ENCODE measurements around the gene ZNF789.
A peak's percentile ranks its signal among the peaks of the same experiment; 100 is the strongest.

ZNF789 gene

GRCh38 chr7:99478464-99479440 is 6.1 kb downstream of the ZNF789 start:
- no peaks in the 10 kb centered on the region for H3K4me1 ChIP-seq (ENCODE audit: control insufficient read depth, insufficient read depth, low read length)
- no peak for TF ChIP-seq ZNF549 (tag by site-specific recombination; IDR thresholded peaks at IDR 0.05)
- no peak for TF ChIP-seq ZBTB49 (tag by site-specific recombination; IDR thresholded peaks at IDR 0.05; ENCODE audit: low read depth)
- TF ChIP-seq YY2 (tag by site-specific recombination; IDR thresholded peaks at IDR 0.05) = no peak
- no peak for TF ChIP-seq HOXC10 (CRISPR knock-in tag; IDR thresholded peaks at IDR 0.05)
- TF ChIP-seq ZNF521 (tag by site-specific recombination; IDR thresholded peaks at IDR 0.05) = no peak
- TF ChIP-seq ZNF10 (tag by site-specific recombination; IDR thresholded peaks at IDR 0.05) = no peak
- TF ChIP-seq ZSCAN30 (tag by site-specific recombination; IDR thresholded peaks at IDR 0.05) = no peak
- TF ChIP-seq ZNF792 (tag by site-specific recombination; IDR thresholded peaks at IDR 0.05) = no peak
- TF ChIP-seq ZBTB7A (tag by site-specific recombination; IDR thresholded peaks at IDR 0.05; ENCODE audit: low read depth) = no peak
- TF ChIP-seq EGR2 (tag by site-specific recombination; IDR thresholded peaks at IDR 0.05; ENCODE audit: low read depth) = peak; percentile 35
- TF ChIP-seq ZFHX2 (tag by site-specific recombination; conservative IDR thresholded peaks at IDR 0.05) = peak; percentile 27; the same call in 1 of the 2 replicates
- TF ChIP-seq ZSCAN16 (tag by site-specific recombination; IDR thresholded peaks at IDR 0.05) = no peak
- POLR2A ChIA-PET = no interaction called here
- H3K27ac ChIP-seq (ENCODE audit: extremely low read depth, low read depth, low read length) = no peak overlapping the region
- CTCF ChIA-PET = interaction anchor here (0.6 to 0.9 kb wide), 3 partner anchors 12 to 545 kb away, joined by 3 to 5 read pairs (median 3); no protein-coding TSS in a partner anchor
- H3K9me3 ChIP-seq (ENCODE audit: control insufficient read depth, insufficient read depth, low read depth, low read length) = no peaks in the 10 kb centered on the region
- H3K4me3 ChIP-seq (ENCODE audit: low read depth, low read length) = no peak overlapping the region
- H3K36me3 ChIP-seq (ENCODE audit: control insufficient read depth in 2 of 2, insufficient read depth in 1 of 2, low read length in 2 of 2) = peaks cover 13 to 55% of the 10 kb centered on the region in 2 experiments

GRCh38 chr7:99485094-99485493 is 12.4 kb downstream of the ZNF789 start:
- Histone ChIP-seq H3K4me3 (ENCODE audit: low read depth, low read length) (no peak overlapping the region), H3K4me1 (ENCODE audit: control insufficient read depth, insufficient read depth, low read length) (no peaks in the 10 kb centered on the region), H3K9me3 (ENCODE audit: control insufficient read depth, insufficient read depth, low read depth, low read length) (no peaks in the 10 kb centered on the region), H3K27ac (ENCODE audit: extremely low read depth, low read depth, low read length) (no peak overlapping the region), H3K36me3 (ENCODE audit: control insufficient read depth in 2 of 2, insufficient read depth in 1 of 2, low read length in 2 of 2) (peaks cover 17 to 38% of the 10 kb centered on the region in 2 experiments)
- ChIA-PET CTCF (no interaction called here), POLR2A (no interaction called here)
- TF ChIP-seq ZBTB17 (tag by site-specific recombination; IDR thresholded peaks at IDR 0.05) (no peak), KLF10 (tag by site-specific recombination; IDR thresholded peaks at IDR 0.05) (no peak), ZBTB10 (tag by site-specific recombination; IDR thresholded peaks at IDR 0.05) (no peak), AEBP2 (tag by site-specific recombination; IDR thresholded peaks at IDR 0.05; ENCODE audit: borderline replicate concordance) (no peak), ZNF596 (tag by site-specific recombination; IDR thresholded peaks at IDR 0.05) (no peak), SCRT1 (tag by site-specific recombination; IDR thresholded peaks at IDR 0.05; ENCODE audit: borderline replicate concordance) (no peak), ZNF433 (tag by site-specific recombination; IDR thresholded peaks at IDR 0.05; ENCODE audit: low read depth) (no peak), ZBTB21 (tag by site-specific recombination; IDR thresholded peaks at IDR 0.05) (no peak), ZNF174 (tag by site-specific recombination; IDR thresholded peaks at IDR 0.05) (no peak), ZNF202 (tag by site-specific recombination; IDR thresholded peaks at IDR 0.05; ENCODE audit: borderline replicate concordance) (no peak), ZNF777 (tag by site-specific recombination; IDR thresholded peaks at IDR 0.05; ENCODE audit: borderline replicate concordance) (no peak), ZSCAN4 (tag by site-specific recombination; IDR thresholded peaks at IDR 0.05) (no peak), HOXA7 (CRISPR knock-in tag; IDR thresholded peaks at IDR 0.05; ENCODE audit: borderline replicate concordance) (no peak)

Data from HEK293 (cell line).